SU-DHL-6 (cell line): Measurements from ENCODE around the gene STK16.

Experiments used
- H2AFZ ChIP-seq: fragments of 200-600 bp; sonication (generic); 2 replicates; pipeline ENCODE4 v1.6.1; 2014; ENCODE audit warnings: low read depth, mild to moderate bottlenecking, moderate library complexity, mixed read lengths, antibody characterized with exemption, low read length; ENCODE audit not compliant: severe bottlenecking
- H3F3A ChIP-seq: fragments of 200-600 bp; shearing (Covaris generic); 2 replicates; pipeline ENCODE4 v1.6.0; 2016; ENCODE audit warnings: antibody characterized with exemption, mild to moderate bottlenecking; ENCODE audit not compliant: insufficient read depth
- H3K27ac ChIP-seq: fragments of 200-600 bp; sonication (generic); 2 replicates; pipeline ENCODE4 v1.5.1; 2016; ENCODE audit warnings: low read depth, mild to moderate bottlenecking, low read length, moderate library complexity, mixed read lengths
- H3K27me3 ChIP-seq: fragments of 200-600 bp; sonication (generic), shearing (Covaris generic); 2 replicates; pipeline ENCODE4 v1.6.0; 2014; ENCODE audit warnings: mild to moderate bottlenecking, low read length
- H3K36me3 ChIP-seq: fragments of 200-600 bp; sonication (generic); 2 replicates; pipeline ENCODE4 v1.6.1; 2014; ENCODE audit warnings: mild to moderate bottlenecking, low read length, mixed read lengths
- H3K4me2 ChIP-seq: fragments of 300-600, 200-600 bp; shearing (Covaris generic), sonication (generic); 2 replicates; pipeline ENCODE4 v1.6.0; 2014; ENCODE audit warnings: low read length, low read depth, mild to moderate bottlenecking; ENCODE audit not compliant: poor library complexity, severe bottlenecking
- H3K4me3 ChIP-seq: fragments of 200-600 bp; sonication (generic); 2 replicates; pipeline ENCODE4 v1.5.1; 2014; ENCODE audit warnings: antibody characterized with exemption, low read length, mild to moderate bottlenecking, mixed read lengths; ENCODE audit not compliant: insufficient read depth, poor library complexity, severe bottlenecking
- H3K79me2 ChIP-seq: fragments of 200-600 bp; sonication (generic); 2 replicates; pipeline ENCODE4 v1.6.1; 2014; ENCODE audit warnings: mild to moderate bottlenecking, low read length, moderate library complexity; ENCODE audit not compliant: insufficient read depth
- H3K9ac ChIP-seq: fragments of 200-600 bp; sonication (generic); 2 replicates; pipeline ENCODE4 v1.7.0; 2014; ENCODE audit warnings: mild to moderate bottlenecking, low read length
- H3K9me2 ChIP-seq: fragments of 200-600 bp; sonication (generic); replicated peaks from 2 replicates; pipeline ENCODE4 v1.6.1; 2014; ENCODE audit warnings: low read length; ENCODE audit not compliant: insufficient read depth
- H3K9me3 ChIP-seq: fragments of 200-600 bp; sonication (generic); 2 replicates; pipeline ENCODE4 v1.6.1; 2014; ENCODE audit warnings: low read length, mixed read lengths; ENCODE audit not compliant: insufficient read depth
- H4K20me1 ChIP-seq: fragments of 200-600 bp; sonication (generic); 2 replicates; pipeline ENCODE4 v1.6.1; 2014; ENCODE audit warnings: low read depth, mild to moderate bottlenecking, antibody characterized with exemption, low read length, moderate library complexity, mixed read lengths
- CTCF ChIP-seq: fragments of 200-600 bp; sonication (generic); IDR thresholded peaks from one replicate; pipeline ENCODE4 v1.5.1; 2017; ENCODE audit warnings: antibody characterized with exemption, mild to moderate bottlenecking, low read length, moderate library complexity; ENCODE audit not compliant: insufficient read depth, poor library complexity, severe bottlenecking
- EZH2phosphoT487 ChIP-seq: fragments of 200-600 bp; sonication (generic), shearing (Covaris generic); conservative IDR thresholded peaks from 2 replicates; pipeline ENCODE4 v1.6.1; 2018; ENCODE audit warnings: mild to moderate bottlenecking, antibody characterized with exemption, low read length, moderate library complexity, mixed read lengths

STK16 gene

GRCh38 chr2:219218732-219219701 is 26.3 kb upstream of the STK16 start, which contains the start of gene ABCB6:
ABCB6 (minus strand) TSS chr2:219218958; CDS start chr2:219218673, 285 bp downstream.
- Histone ChIP-seq H2AFZ (peak within 1 kb of the TSS; percentile 13), H3K4me2 (peak within 1 kb of the TSS; percentile 58), H3K9me3 (no peaks in the 10 kb centered on the region), H3K9me2 (no peaks in the 10 kb centered on the region), H3K79me2 (no peaks in the 10 kb centered on the region), H3K27ac (no peak within 1 kb of the TSS), H3K4me3 (peak within 1 kb of the TSS; percentile 46), H3K9ac (peak within 1 kb of the TSS; percentile 50), H3K27me3 (no peaks in the 10 kb centered on the region), H3F3A (no peaks in the 10 kb centered on the region), H4K20me1 (no peaks in the 10 kb centered on the region), H3K36me3 (no peaks in the 10 kb centered on the region)
- TF ChIP-seq EZH2phosphoT487 (no peak), CTCF (no peak)

- H3K9me3 ChIP-seq = no peaks in the 10 kb centered on the region
- TF ChIP-seq EZH2phosphoT487 (no peak), CTCF (no peak)
- no peaks in the 10 kb centered on the region for H3K27me3 ChIP-seq
- H3K79me2 ChIP-seq = no peaks in the 10 kb centered on the region
- no peaks in the 10 kb centered on the region for H3F3A ChIP-seq
- H3K9ac ChIP-seq = no peak overlapping the region
- H3K4me3 ChIP-seq = no peak overlapping the region
- no peak overlapping the region for H3K4me2 ChIP-seq
- H3K9me2 ChIP-seq = no peaks in the 10 kb centered on the region
- no peak overlapping the region for H2AFZ ChIP-seq
- no peaks in the 10 kb centered on the region for H4K20me1 ChIP-seq
- H3K36me3 ChIP-seq = no peaks in the 10 kb centered on the region
- no peak overlapping the region for H3K27ac ChIP-seq
Observed at GRCh38 chr2:219219784-219220532, 25.3 kb upstream of the STK16 start.

GRCh38 chr2:219220652-219221402 is 24.5 kb upstream of the STK16 start:
- H3K9me3 ChIP-seq = no peaks in the 10 kb centered on the region
- H4K20me1 ChIP-seq = no peaks in the 10 kb centered on the region
- no peaks in the 10 kb centered on the region for H3K27me3 ChIP-seq
- no peak for TF ChIP-seq EZH2phosphoT487
- TF ChIP-seq CTCF = no peak
- H3K36me3 ChIP-seq = no peaks in the 10 kb centered on the region
- no peaks in the 10 kb centered on the region for H3K79me2 ChIP-seq
- H3K4me2 ChIP-seq = no peak overlapping the region
- H3K27ac ChIP-seq = no peak overlapping the region
- H2AFZ ChIP-seq = no peak overlapping the region
- no peaks in the 10 kb centered on the region for H3K9me2 ChIP-seq
- H3K9ac ChIP-seq = no peak overlapping the region
- H3F3A ChIP-seq = no peaks in the 10 kb centered on the region
- H3K4me3 ChIP-seq = no peak overlapping the region
